Measurements from ENCODE around the gene PHF13.

DNA sequence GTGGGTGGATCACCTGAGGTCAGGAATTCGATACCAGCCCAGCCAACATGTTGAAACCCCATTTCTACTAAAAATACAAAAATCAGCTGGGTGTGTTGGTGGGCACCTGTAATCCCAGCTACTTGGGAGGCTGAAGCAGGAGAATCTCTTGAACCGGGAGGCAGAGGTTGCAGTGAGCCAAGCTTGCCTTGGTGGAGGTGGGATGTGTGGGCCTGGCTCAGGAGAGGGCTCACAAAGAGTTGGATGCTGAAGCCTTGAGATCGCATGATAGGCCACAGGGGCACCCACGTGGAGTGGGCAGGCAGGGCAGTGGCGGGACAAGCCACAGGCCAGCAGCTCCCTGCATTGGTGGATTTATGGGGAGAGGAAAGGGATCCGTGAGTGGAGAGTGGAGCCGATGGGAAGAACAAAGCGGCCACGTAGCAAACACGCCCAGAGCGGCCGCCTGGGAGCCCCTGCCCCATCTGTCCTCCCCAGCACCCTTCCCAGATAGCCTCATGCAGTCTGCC is 15.5 kb downstream of the PHF13 start:
- TF ChIP-seq, protein P1, sequence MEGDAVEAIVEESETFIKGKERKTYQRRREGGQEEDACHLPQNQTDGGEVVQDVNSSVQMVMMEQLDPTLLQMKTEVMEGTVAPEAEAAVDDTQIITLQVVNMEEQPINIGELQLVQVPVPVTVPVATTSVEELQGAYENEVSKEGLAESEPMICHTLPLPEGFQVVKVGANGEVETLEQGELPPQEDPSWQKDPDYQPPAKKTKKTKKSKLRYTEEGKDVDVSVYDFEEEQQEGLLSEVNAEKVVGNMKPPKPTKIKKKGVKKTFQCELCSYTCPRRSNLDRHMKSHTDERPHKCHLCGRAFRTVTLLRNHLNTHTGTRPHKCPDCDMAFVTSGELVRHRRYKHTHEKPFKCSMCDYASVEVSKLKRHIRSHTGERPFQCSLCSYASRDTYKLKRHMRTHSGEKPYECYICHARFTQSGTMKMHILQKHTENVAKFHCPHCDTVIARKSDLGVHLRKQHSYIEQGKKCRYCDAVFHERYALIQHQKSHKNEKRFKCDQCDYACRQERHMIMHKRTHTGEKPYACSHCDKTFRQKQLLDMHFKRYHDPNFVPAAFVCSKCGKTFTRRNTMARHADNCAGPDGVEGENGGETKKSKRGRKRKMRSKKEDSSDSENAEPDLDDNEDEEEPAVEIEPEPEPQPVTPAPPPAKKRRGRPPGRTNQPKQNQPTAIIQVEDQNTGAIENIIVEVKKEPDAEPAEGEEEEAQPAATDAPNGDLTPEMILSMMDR (conservative IDR thresholded peaks at IDR 0.05; ENCODE audit: low read depth, low read length) = no peak
- no peak for TF ChIP-seq EZH2 (IDR thresholded peaks at IDR 0.05; ENCODE audit: borderline replicate concordance, low read depth, low read length, poor library complexity, severe bottlenecking)

Data from A673 (cell line).